HFFc6 (cell line): Measurements from ENCODE around the gene HMGB3. TPM values are rescaled to one million over a fixed set of nuclear protein-coding genes. Genes with fewer than 3 reads are reported as not detected.
A peak's percentile ranks its signal among the peaks of the same experiment; 100 is the strongest.

Experiments
- DNase-seq: peaks from one replicate; pipeline ENCODE4 v3.0.0-alpha.2; 2018
- H3K27ac Mint-ChIP-seq: 2 replicates; pipeline ENCODE4 v1.8.0; 2020; ENCODE audit warnings: mild to moderate bottlenecking, mixed read lengths
- H3K27me3 Mint-ChIP-seq: 2 replicates; pipeline ENCODE4 v1.8.0; 2021; ENCODE audit warnings: mild to moderate bottlenecking, moderate library complexity, mixed read lengths; ENCODE audit not compliant: insufficient read depth
- H3K36me3 Mint-ChIP-seq: 2 replicates; pipeline ENCODE4 v1.8.0; 2021; ENCODE audit warnings: low read depth, mixed read lengths
- H3K4me1 Mint-ChIP-seq: 2 replicates; pipeline ENCODE4 v1.8.0; 2020; ENCODE audit warnings: low read depth, mixed read lengths
- H3K4me3 Mint-ChIP-seq: 2 replicates; pipeline ENCODE4 v1.8.0; 2020; ENCODE audit warnings: mild to moderate bottlenecking, moderate library complexity, mixed read lengths
- H3K9me3 Mint-ChIP-seq: 2 replicates; pipeline ENCODE4 v1.8.0; 2020; ENCODE audit warnings: mild to moderate bottlenecking, mixed read lengths
- total RNA-seq, 6 experiments: library from RNA; stranded (reverse); fragmentation: NEBNext Ultra II Directional; extraction: Animal tissue kit (Norgen Biotek cat#: 25700); gene quantifications; 2 replicates in 1 of 6; 3 replicates in 5 of 6; pipeline ENCODE4 v1.2.3, GENCODE V29; 2021
- TF ChIP-seq, protein P1 (sequence below): fragments of 200-600 bp; sonication (generic); IDR thresholded peaks from 2 replicates; pipeline ENCODE4 v1.5.0; 2021; ENCODE audit warnings: antibody characterized with exemption, mild to moderate bottlenecking

Gene HMGB3
- total RNA-seq, 6 experiments from 2014 or later: 23.2 to 66.0 (median 54.3) TPM

- no peaks in the 10 kb centered on the region for H3K9me3 Mint-ChIP-seq
- TF ChIP-seq, protein P1, sequence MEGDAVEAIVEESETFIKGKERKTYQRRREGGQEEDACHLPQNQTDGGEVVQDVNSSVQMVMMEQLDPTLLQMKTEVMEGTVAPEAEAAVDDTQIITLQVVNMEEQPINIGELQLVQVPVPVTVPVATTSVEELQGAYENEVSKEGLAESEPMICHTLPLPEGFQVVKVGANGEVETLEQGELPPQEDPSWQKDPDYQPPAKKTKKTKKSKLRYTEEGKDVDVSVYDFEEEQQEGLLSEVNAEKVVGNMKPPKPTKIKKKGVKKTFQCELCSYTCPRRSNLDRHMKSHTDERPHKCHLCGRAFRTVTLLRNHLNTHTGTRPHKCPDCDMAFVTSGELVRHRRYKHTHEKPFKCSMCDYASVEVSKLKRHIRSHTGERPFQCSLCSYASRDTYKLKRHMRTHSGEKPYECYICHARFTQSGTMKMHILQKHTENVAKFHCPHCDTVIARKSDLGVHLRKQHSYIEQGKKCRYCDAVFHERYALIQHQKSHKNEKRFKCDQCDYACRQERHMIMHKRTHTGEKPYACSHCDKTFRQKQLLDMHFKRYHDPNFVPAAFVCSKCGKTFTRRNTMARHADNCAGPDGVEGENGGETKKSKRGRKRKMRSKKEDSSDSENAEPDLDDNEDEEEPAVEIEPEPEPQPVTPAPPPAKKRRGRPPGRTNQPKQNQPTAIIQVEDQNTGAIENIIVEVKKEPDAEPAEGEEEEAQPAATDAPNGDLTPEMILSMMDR: no peak
- no peak overlapping the region for H3K4me3 Mint-ChIP-seq
- no peak for DNase-seq
- H3K4me1 Mint-ChIP-seq: no peaks in the 10 kb centered on the region
- peaks cover 1% of the 10 kb centered on the region; the same call in 1 of the 2 replicates for H3K27me3 Mint-ChIP-seq
- no peak overlapping the region for H3K27ac Mint-ChIP-seq
- no peaks in the 10 kb centered on the region for H3K36me3 Mint-ChIP-seq
Measured at GRCh38 chrX:151006410-151007109, 23.4 kb downstream of the HMGB3 start.

- TF ChIP-seq, protein P1: no peak
- Mint-ChIP-seq H3K9me3 (no peaks in the 10 kb centered on the region; the same call in 1 of the 2 replicates), H3K4me1 (no peaks in the 10 kb centered on the region), H3K36me3 (no peaks in the 10 kb centered on the region), H3K4me3 (no peak overlapping the region), H3K27ac (no peak overlapping the region), H3K27me3 (no peaks in the 10 kb centered on the region)
- no peak for DNase-seq
Measured at GRCh38 chrX:151009582-151009981, 26.4 kb downstream of the HMGB3 start.

GRCh38 chrX:151013164-151013743 is 30.1 kb downstream of the HMGB3 start:
- TF ChIP-seq, protein P1: no peak
- no peaks in the 10 kb centered on the region for H3K36me3 Mint-ChIP-seq
- no peak overlapping the region for H3K27ac Mint-ChIP-seq
- no peaks in the 10 kb centered on the region; the same call in 1 of the 2 replicates for H3K9me3 Mint-ChIP-seq
- no peaks in the 10 kb centered on the region; the same call in 1 of the 2 replicates for H3K27me3 Mint-ChIP-seq
- H3K4me1 Mint-ChIP-seq: no peaks in the 10 kb centered on the region
- no peak overlapping the region for H3K4me3 Mint-ChIP-seq
- DNase-seq: no peak

DNA sequence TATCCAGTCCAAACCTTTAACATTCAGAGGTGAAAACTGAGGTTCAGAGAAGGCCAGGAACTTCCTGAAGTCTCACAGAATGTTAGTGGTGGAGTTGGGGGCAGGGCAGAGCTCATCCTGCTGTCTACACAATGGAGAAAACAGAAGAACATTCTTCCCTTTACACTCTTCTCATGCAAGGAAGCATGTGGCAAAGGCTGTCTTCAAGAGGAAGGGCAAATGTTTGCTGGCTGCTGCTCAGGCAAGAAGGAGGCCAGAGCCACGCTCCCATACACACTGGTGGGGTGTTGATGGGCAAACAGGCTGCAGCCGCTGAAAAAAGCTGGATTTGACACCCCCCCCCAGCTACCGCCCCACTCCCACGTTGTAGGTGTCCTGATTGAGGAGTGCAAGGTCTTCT is 32.5 kb downstream of the HMGB3 start:
- H3K27me3 Mint-ChIP-seq: no peaks in the 10 kb centered on the region; the same call in 1 of the 2 replicates
- TF ChIP-seq, protein P1: no peak
- H3K4me1 Mint-ChIP-seq: peaks cover 7% of the 10 kb centered on the region; the same call in 1 of the 2 replicates
- no peaks in the 10 kb centered on the region; the same call in 1 of the 2 replicates for H3K9me3 Mint-ChIP-seq
- no peak overlapping the region for H3K4me3 Mint-ChIP-seq
- no peak overlapping the region for H3K27ac Mint-ChIP-seq
- H3K36me3 Mint-ChIP-seq: no peaks in the 10 kb centered on the region
- DNase-seq: no peak

DNA sequence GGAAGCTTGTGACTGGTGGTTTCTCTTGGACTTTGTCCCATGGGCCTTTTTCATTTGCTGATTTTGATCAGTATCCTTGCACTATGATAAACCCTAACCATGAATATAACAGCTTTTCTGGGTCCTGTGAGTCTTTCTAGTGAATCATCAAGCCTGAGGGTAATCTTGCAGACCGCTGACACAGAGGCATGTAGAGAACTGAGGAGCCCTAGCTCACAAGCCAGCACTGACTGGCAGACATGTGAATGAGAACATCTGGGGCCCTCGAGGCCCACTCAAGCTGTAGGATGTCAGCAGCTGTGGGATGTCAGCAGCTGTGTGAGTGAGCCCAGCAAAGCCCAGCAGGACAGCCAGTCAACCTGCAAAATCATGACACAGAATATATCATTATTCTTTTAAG is 36.7 kb downstream of the HMGB3 start:
- peaks cover 7% of the 10 kb centered on the region; the same call in 1 of the 2 replicates for H3K4me1 Mint-ChIP-seq
- H3K4me3 Mint-ChIP-seq: no peak overlapping the region
- no peaks in the 10 kb centered on the region for H3K36me3 Mint-ChIP-seq
- DNase-seq: peak; percentile 57
- H3K27me3 Mint-ChIP-seq: no peaks in the 10 kb centered on the region; the same call in 1 of the 2 replicates
- TF ChIP-seq, protein P1: no peak
- H3K9me3 Mint-ChIP-seq: no peaks in the 10 kb centered on the region
- no peak overlapping the region for H3K27ac Mint-ChIP-seq
